Endothelial cell of umbilical vein (primary cell): ENCODE results near the gene PTPRK.
"Not testable (repeated sequence)": the region's sequence is repeated elsewhere in the genome, so short reads cannot be mapped to it uniquely, and the experiment has no call there.

Source experiments
- MYC ChIP-seq: IDR thresholded peaks from one replicate; pipeline ENCODE4 v1.6.1; 2011; ENCODE audit warnings: mild to moderate bottlenecking, low read depth, low read length
- POLR2A ChIP-seq: IDR thresholded peaks from 2 replicates; pipeline ENCODE4 v1.6.1; 2012; ENCODE audit warnings: low read depth, mild to moderate bottlenecking, control low read depth, low read length

- TF ChIP-seq POLR2A, MYC: not testable (repeated sequence)
Observed at GRCh38 chr6:128434752-128435151, 85.6 kb downstream of the PTPRK start.
